ENCODE data around the gene PTHLH. TPM values are rescaled to one million over a fixed set of nuclear protein-coding genes. Genes with fewer than 3 reads are reported as not detected.

The PTHLH gene
- total RNA-seq, 2 experiments from 2014 or later, result not detected

DNA sequence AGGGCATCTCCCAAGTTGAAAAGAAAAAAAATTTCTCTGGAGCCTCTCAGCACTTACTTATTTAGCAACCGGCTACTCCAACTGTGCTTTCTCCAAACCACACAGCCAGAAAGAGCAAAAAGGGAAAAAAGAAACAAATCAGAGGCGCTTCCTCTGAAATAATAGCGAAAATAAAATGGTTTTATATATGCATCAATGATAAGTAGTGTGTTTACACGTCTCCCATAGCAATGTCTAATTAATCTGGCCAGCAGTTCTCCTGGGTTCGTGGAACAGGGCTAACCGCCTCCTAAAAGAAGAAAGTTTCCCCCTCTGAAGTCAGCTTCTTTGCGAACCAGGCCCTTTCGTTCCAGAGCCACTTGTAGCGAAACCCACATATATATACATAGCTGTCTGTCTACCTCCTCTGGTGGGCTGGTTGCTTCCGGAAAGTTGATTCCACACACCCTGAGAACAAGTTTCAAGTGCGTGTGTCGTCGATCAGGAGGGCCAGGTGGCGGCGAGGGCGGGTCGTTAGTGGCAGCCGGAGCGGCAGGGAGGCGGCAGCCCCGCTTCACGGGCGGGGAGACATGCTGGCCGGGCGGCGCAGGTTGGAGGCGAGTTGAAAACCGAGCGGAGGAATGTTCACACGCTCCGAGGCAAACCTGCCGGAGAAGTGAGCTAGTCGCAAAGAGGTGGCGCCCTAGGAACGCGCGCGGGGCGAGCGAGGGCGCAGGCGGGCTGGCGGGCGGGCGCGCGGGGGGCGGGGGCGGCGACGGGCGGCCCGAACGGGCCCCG, 2.7 kb downstream of the PTHLH start:
- Mint-ChIP-seq H3K9me3 (no peaks in the 10 kb centered on the region), H3K4me3 (peak overlapping the region; percentile 90), H3K4me1 (peaks cover 15% of the 10 kb centered on the region), H3K27ac (no peak overlapping the region), H3K27me3 (peaks cover 94% of the 10 kb centered on the region), H3K36me3 (no peaks in the 10 kb centered on the region)
- peak; percentile 71 for ATAC-seq (ENCODE audit: low read depth)
- POLR2A ChIA-PET, result no interaction called here
- DNase-seq, result peak; percentile 64

DNA sequence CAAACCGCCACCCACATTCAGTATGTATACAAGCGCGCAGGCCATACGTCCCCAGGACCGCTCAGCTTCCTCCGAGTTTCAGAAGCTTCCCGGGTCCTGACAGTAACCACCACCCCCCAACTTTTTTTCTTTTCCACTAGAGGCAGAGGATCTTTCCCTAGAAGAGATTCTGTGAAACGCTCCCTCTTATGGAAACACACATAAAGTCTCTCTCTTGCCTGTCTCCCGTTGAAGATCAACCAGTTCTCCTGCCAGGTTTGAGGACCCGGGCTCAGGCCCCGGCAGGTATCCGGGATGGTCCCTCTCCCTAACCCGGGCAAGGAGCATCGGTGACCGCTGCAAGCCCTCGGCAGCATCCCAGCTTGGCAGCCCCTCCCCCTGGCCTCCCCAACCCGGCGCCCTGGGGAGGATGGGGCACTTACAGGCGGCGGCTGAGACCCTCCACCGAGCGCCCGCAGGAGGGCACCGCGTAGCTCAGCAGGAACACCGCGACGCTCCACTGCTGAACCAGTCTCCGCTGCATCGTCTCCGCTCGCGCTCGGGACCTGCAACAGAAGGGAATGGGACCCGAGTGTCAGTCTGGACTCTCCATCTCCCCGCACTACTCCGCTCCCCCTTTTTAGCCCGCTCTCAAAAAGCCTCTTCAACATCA, 3.4 kb downstream of the PTHLH start:
- POLR2A ChIA-PET, result no interaction called here
- ATAC-seq (ENCODE audit: low read depth) (no peak), DNase-seq (peak; percentile 38)
- Mint-ChIP-seq H3K27ac (no peak overlapping the region), H3K27me3 (peaks cover 93% of the 10 kb centered on the region), H3K9me3 (no peaks in the 10 kb centered on the region), H3K4me3 (peak overlapping the region; percentile 90), H3K4me1 (peaks cover 15% of the 10 kb centered on the region), H3K36me3 (no peaks in the 10 kb centered on the region)

DNA sequence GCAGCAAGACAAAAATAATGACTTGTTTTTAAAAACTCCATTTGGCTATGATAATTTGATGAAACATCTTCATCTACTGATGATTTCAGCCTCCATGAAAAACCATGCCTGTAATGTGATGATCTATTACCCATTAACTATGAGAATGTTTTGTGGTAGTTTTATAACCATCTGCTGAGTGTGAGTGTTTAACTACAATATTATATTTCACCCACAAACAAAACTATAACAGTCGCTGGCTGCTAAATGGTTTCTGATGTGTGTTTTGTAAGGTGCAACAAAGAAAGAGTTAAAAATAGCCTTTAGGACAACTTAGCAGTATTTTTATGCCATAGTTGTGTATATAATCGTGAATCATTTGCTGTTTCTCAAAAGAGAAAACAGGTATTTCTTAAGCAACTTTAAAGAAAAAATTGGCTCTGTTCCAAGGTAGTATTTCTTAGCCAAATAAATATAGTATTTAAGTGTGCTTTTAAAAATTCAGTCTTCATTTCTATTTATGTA, 4.9 kb downstream of the PTHLH start:
- peaks cover 90% of the 10 kb centered on the region for H3K27me3 Mint-ChIP-seq
- POLR2A ChIA-PET, result no interaction called here
- DNase-seq (no peak), ATAC-seq (ENCODE audit: low read depth) (no peak)
- no peak overlapping the region for H3K27ac Mint-ChIP-seq
- peaks cover 13% of the 10 kb centered on the region for H3K4me1 Mint-ChIP-seq
- H3K9me3 Mint-ChIP-seq, result no peaks in the 10 kb centered on the region
- no peak overlapping the region for H3K4me3 Mint-ChIP-seq
- H3K36me3 Mint-ChIP-seq, result no peaks in the 10 kb centered on the region

DNA sequence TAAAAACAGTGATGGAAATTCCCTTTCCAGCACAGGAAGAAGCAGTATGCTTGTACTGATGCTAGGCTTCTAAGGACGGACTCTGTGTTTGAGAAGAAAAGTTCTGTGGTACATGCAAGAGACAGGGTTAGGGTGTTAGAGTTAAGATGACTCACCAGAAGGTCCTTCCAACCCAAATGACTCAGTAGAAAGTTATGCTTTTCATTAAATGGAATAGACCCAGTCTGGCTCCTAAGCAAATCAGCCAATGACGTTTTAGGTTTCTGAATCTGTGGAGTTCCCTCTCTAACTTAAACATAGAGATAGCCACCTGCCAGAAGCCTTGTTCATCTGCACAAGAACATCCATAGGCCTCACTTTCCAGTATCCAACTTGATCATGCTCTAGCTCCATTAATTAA, 5.7 kb downstream of the PTHLH start:
- Mint-ChIP-seq H3K4me1 (peaks cover 13% of the 10 kb centered on the region), H3K27me3 (peaks cover 82% of the 10 kb centered on the region), H3K36me3 (no peaks in the 10 kb centered on the region), H3K9me3 (no peaks in the 10 kb centered on the region), H3K4me3 (no peak overlapping the region), H3K27ac (no peak overlapping the region)
- ATAC-seq (ENCODE audit: low read depth) (no peak), DNase-seq (no peak)
- POLR2A ChIA-PET, result no interaction called here

DNA sequence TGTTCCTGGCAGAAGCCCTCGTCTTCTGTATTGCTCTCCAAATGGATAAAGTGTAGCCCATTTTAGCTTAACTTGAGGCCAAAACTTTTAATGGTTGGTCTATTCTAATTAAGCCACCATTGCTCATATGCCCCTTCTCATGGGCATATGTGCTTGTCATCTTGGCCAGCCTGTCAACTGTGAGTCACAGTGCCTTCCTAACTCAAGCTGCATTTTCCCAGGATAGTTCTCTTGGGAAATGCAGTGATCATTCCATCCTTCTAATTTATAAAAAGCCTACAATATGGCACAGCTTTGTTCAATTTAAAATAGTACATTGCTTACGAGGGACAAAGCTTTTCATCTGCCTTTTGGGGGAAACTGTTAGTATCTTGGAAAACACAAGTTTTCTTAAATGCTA, 6.6 kb downstream of the PTHLH start:
- ATAC-seq (ENCODE audit: low read depth) (no peak), DNase-seq (no peak)
- Mint-ChIP-seq H3K27ac (no peak overlapping the region), H3K27me3 (peaks cover 73% of the 10 kb centered on the region), H3K9me3 (no peaks in the 10 kb centered on the region), H3K4me1 (peaks cover 11% of the 10 kb centered on the region), H3K36me3 (no peaks in the 10 kb centered on the region), H3K4me3 (no peak overlapping the region)
- POLR2A ChIA-PET, result no interaction called here

DNA sequence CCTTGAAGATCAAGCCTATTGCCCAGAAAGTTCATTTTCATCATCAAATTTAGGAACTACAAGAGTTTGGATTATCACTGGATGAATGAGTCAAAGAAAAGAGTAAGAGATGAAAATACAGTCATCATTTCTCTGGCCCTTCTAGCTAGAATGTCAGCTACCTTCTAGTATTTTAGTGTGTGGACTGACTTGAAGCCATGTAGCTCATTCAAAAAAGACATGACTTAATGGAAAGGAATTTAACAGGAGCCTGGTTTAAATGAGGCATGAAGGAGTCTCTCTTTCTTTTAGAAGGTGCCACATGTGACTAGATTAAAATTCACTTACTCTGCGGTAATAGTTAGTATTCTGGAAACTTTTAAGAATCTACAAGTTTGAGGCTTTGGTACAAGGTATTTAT, 7.1 kb downstream of the PTHLH start:
- Mint-ChIP-seq H3K36me3 (no peaks in the 10 kb centered on the region), H3K9me3 (no peaks in the 10 kb centered on the region), H3K4me1 (peaks cover 10% of the 10 kb centered on the region), H3K4me3 (no peak overlapping the region), H3K27me3 (peaks cover 69% of the 10 kb centered on the region), H3K27ac (no peak overlapping the region)
- POLR2A ChIA-PET, result no interaction called here
- no peak for ATAC-seq (ENCODE audit: low read depth)
- DNase-seq, result no peak

DNA sequence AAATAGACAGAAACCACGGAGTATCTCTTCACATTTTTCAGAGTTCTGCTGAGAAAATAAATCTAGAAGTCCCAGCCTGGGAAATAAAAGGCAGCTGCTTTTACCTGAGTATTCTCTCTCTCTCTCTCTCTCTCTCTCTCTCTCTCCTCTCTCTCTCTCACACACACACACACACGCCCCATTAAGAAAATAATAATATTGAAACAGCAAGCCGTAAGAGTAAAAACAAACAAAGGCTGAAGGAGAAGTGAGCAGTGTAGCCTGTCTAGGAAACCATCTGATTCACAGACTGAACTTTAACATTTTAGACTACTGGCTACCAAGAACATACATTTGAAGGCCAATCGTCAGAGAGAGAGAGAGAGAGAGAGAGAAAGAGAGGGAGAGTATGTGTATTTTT, 8.4 kb downstream of the PTHLH start:
- ATAC-seq (ENCODE audit: low read depth) (no peak), DNase-seq (no peak)
- H3K9me3 Mint-ChIP-seq, result no peaks in the 10 kb centered on the region
- no peaks in the 10 kb centered on the region for H3K36me3 Mint-ChIP-seq
- no peak overlapping the region for H3K4me3 Mint-ChIP-seq
- POLR2A ChIA-PET, result no interaction called here
- peaks cover 64% of the 10 kb centered on the region for H3K27me3 Mint-ChIP-seq
- peaks cover 3% of the 10 kb centered on the region for H3K4me1 Mint-ChIP-seq
- no peak overlapping the region for H3K27ac Mint-ChIP-seq

DNA sequence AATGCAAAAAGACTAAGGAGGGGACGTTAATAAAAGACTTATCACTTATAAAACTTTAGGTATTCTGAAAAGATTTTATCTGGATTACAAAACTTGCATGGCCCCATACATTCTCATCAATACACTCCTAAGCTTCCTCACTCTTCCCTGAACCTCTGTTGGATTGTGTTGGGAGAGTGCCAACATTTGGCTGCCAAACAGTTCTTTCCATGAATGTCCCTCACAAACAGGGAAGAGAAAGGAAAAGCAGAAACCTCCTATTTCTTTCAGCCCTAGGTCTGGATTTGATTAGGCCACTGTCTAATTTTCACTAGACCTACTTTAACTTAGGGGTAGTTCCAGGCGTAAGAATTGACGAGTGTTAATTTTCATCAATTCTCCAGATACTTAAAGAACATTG, 11.7 kb downstream of the PTHLH start:
- peaks cover 44% of the 10 kb centered on the region for H3K27me3 Mint-ChIP-seq
- no peak overlapping the region for H3K27ac Mint-ChIP-seq
- H3K4me1 Mint-ChIP-seq, result no peaks in the 10 kb centered on the region
- POLR2A ChIA-PET, result no interaction called here
- DNase-seq (no peak), ATAC-seq (ENCODE audit: low read depth) (no peak)
- no peaks in the 10 kb centered on the region for H3K36me3 Mint-ChIP-seq
- H3K9me3 Mint-ChIP-seq, result no peaks in the 10 kb centered on the region
- H3K4me3 Mint-ChIP-seq, result no peak overlapping the region

DNA sequence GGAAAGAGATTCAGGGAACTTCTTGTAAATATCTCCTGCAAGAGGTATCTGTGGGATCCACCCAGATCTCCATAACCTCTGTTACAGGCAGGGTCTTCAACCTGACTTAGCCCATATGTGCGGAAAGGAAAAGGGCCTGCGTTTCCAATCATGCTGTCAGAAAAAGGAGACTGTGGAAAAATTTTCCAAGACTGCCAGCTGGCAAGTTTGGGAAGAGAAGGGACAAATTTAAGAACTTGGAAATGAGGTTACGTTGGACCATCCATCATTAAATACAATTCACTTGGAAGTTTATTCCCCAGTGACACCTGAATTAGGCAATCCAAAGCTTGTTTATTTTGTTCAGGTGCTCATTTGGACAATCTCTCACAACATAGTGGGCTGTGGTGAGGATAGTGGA, 13.9 kb downstream of the PTHLH start:
- no peaks in the 10 kb centered on the region for H3K9me3 Mint-ChIP-seq
- peaks cover 34% of the 10 kb centered on the region for H3K27me3 Mint-ChIP-seq
- H3K4me3 Mint-ChIP-seq, result no peak overlapping the region
- H3K36me3 Mint-ChIP-seq, result no peaks in the 10 kb centered on the region
- no peaks in the 10 kb centered on the region for H3K4me1 Mint-ChIP-seq
- DNase-seq, result no peak
- POLR2A ChIA-PET, result no interaction called here
- no peak for ATAC-seq (ENCODE audit: low read depth)
- no peak overlapping the region for H3K27ac Mint-ChIP-seq

DNA sequence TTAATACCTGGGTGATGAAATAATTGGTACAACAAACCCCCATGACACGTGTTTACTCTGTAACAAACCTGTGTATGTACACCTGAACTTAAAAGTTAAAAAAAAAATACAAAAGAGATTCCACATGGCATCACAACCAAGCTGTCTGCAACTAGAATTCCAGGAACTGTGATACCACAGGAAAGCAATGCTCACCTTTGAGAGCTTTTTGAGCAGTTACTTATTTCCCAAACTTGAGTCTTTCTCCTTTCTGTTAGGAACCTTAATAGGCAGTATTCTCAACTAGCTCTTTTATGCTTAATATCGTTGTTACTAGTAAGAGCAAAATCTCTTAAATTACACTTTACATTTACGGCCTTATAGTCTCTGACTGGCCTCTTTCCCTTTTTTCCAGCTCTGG, 15.2 kb downstream of the PTHLH start:
- Mint-ChIP-seq H3K27me3 (peaks cover 30% of the 10 kb centered on the region), H3K27ac (no peak overlapping the region), H3K36me3 (no peaks in the 10 kb centered on the region), H3K4me3 (no peak overlapping the region), H3K4me1 (no peaks in the 10 kb centered on the region), H3K9me3 (no peaks in the 10 kb centered on the region)
- POLR2A ChIA-PET, result no interaction called here
- DNase-seq (no peak), ATAC-seq (ENCODE audit: low read depth) (no peak)

DNA sequence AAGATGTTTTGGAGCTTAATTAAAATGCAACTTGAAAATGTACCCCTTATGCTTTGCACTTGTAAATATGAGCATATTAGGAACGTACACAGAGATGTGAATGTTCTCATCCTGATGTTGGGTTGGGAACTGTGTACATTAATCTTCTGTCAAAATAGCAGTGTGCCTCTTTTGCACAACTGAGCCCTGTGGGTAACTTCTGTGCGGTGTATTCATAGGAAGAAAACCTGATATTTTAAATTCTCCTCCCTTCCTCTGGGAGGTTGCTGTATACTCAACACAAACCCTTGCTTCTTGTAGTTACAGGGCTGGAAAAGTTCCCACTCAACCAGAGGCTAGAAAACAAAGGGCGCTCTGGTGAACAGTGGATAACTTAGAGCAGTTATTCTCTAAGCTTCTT, 18.7 kb downstream of the PTHLH start:
- Mint-ChIP-seq H3K27ac (no peak overlapping the region), H3K27me3 (peaks cover 32% of the 10 kb centered on the region), H3K36me3 (no peaks in the 10 kb centered on the region), H3K4me1 (no peaks in the 10 kb centered on the region), H3K4me3 (no peak overlapping the region), H3K9me3 (no peaks in the 10 kb centered on the region)
- ATAC-seq (ENCODE audit: low read depth) (no peak), DNase-seq (no peak)
- POLR2A ChIA-PET, result no interaction called here

DNA sequence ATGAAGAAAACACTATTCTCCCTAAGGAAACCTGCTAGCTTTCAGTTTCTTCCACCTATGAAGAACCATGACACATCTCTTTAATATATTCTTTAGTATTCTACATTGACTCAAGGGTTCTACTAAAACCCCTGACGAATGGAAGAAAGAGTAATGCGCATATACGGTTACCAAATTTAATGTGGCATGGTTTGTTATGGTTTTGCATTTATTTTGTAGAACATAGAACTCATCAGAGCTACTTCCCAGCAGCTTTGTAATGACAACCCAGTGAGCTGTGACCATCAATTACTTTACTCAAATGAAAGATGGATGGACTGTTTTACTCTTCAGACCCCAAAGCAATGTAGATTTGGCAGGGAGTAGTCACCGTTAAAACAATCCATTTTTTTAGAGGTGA, 19.2 kb downstream of the PTHLH start:
- Mint-ChIP-seq H3K27me3 (peaks cover 32% of the 10 kb centered on the region), H3K9me3 (no peaks in the 10 kb centered on the region), H3K27ac (no peak overlapping the region), H3K4me1 (no peaks in the 10 kb centered on the region), H3K4me3 (no peak overlapping the region), H3K36me3 (no peaks in the 10 kb centered on the region)
- ATAC-seq (ENCODE audit: low read depth) (no peak), DNase-seq (no peak)
- POLR2A ChIA-PET, result no interaction called here

DNA sequence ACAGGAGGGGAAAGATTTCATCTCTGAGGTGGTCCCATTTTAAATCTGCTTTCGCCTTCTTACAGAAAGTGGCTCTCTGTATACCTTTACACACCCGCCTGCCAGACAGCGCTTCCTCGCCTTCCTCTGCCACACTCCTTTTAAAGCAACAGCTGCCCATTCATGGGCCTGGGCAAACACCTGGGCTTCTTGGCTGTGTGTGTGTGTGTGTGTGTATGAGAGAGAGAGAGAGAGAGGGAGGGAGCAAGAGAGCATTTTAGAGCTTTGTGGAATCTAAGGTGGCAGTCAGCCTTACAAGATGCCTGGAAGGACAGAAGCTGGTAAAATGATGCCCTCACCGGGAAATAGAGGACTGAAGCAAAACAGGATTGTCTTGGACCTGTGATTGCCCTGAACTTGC, 20.0 kb downstream of the PTHLH start:
- DNase-seq (no peak), ATAC-seq (ENCODE audit: low read depth) (no peak)
- Mint-ChIP-seq H3K9me3 (no peaks in the 10 kb centered on the region), H3K4me1 (no peaks in the 10 kb centered on the region), H3K4me3 (no peak overlapping the region), H3K27ac (no peak overlapping the region), H3K27me3 (peaks cover 36% of the 10 kb centered on the region), H3K36me3 (no peaks in the 10 kb centered on the region)
- POLR2A ChIA-PET, result no interaction called here

DNA sequence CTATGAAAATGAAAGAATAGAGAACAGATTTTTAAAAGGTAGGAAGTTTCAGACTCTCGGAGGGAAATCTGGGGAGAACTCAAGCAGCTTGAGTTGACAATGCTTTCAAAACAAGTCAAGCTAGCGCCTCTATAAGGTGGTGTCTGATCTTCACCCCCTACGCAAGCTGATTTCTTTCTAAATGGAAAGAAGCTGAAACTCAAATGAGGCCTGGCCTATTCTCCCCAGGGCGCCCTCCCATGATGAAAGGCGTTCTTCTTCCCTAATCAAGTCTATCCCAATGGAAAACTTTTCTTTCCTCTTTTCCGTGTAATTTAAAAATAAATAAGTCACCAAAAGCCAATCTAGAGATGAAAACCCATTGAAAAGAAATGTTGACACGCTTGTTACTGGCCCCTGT, 20.6 kb downstream of the PTHLH start:
- POLR2A ChIA-PET, result no interaction called here
- H3K4me1 Mint-ChIP-seq, result no peaks in the 10 kb centered on the region

More for the DNA sequence above, 20.6 kb downstream of the PTHLH start:
- no peak for DNase-seq
- peaks cover 32% of the 10 kb centered on the region for H3K27me3 Mint-ChIP-seq
- no peaks in the 10 kb centered on the region for H3K9me3 Mint-ChIP-seq
- no peaks in the 10 kb centered on the region for H3K36me3 Mint-ChIP-seq
- H3K27ac Mint-ChIP-seq, result no peak overlapping the region
- no peak overlapping the region for H3K4me3 Mint-ChIP-seq
- no peak for ATAC-seq (ENCODE audit: low read depth)

Data from activated naive CD8-positive, alpha-beta T cell treated with anti-CD3 and anti-CD28 coated beads, Interleukin-2, amount 10 ng/mL, durations not matched to agents 7 days and 5 days (primary cell).